ENCODE data around the gene SLC27A4. TPM values are rescaled to one million over a fixed set of nuclear protein-coding genes. Genes with fewer than 3 reads are reported as not detected.

Gene SLC27A4
- total RNA-seq, 1 donor from 2014 or later = 19.0 TPM

GRCh38 chr9:128358090-128358489 is 17.8 kb downstream of the SLC27A4 start:
- intact Hi-C loops (cut with DNase I) = no loop called here
- DNase-seq (no peak), ATAC-seq (ENCODE audit: poor library complexity) (no peak)

GRCh38 chr9:128358861-128359260 is 18.5 kb downstream of the SLC27A4 start:
- ATAC-seq (ENCODE audit: poor library complexity) = no peak
- DNase-seq = no peak
- intact Hi-C loops (cut with DNase I) = no loop called here

GRCh38 chr9:128360826-128361225 is 20.5 kb downstream of the SLC27A4 start:
- DNase-seq (no peak), ATAC-seq (ENCODE audit: poor library complexity) (no peak)
- intact Hi-C loops (cut with DNase I) = loop anchor here (5.0 kb wide), 1 partner anchor 51 kb away; no protein-coding TSS in a partner anchor

GRCh38 chr9:128361296-128361985 is 21.1 kb downstream of the SLC27A4 start:
- ATAC-seq (ENCODE audit: poor library complexity) (peak; percentile 8), DNase-seq (no peak)
- intact Hi-C loops (cut with DNase I) = loop anchor here (5.0 kb wide), 1 partner anchor 51 kb away; no protein-coding TSS in a partner anchor

- intact Hi-C loops (cut with DNase I) = loop anchor here (5.0 kb wide), 1 partner anchor 50 kb away; no protein-coding TSS in a partner anchor
- peak; percentile 94 for ATAC-seq (ENCODE audit: poor library complexity)
Observed at GRCh38 chr9:128361986-128362646, 21.8 kb downstream of the SLC27A4 start.

GRCh38 chr9:128362774-128363173 is 22.4 kb downstream of the SLC27A4 start:
- intact Hi-C loops (cut with DNase I) = loop anchor here (5.0 kb wide), 1 partner anchor 50 kb away; no protein-coding TSS in a partner anchor
- DNase-seq = no peak
- no peak for ATAC-seq (ENCODE audit: poor library complexity)

More at GRCh38 chr9:128361986-128362646, 21.8 kb downstream of the SLC27A4 start:
- DNase-seq = peak; percentile 88

GRCh38 chr9:128365525-128365924 is 25.2 kb downstream of the SLC27A4 start:
- no peak for ATAC-seq (ENCODE audit: poor library complexity)

GRCh38 chr9:128369024-128369706 is 28.8 kb downstream of the SLC27A4 start:
- no peak for ATAC-seq (ENCODE audit: poor library complexity)
- intact Hi-C loops (cut with DNase I) = no loop called here
- no peak for DNase-seq

More at GRCh38 chr9:128365525-128365924, 25.2 kb downstream of the SLC27A4 start:
- intact Hi-C loops (cut with DNase I) = no loop called here
- DNase-seq = no peak

GRCh38 chr9:128370367-128370751 is 30.0 kb downstream of the SLC27A4 start:
- DNase-seq = no peak
- intact Hi-C loops (cut with DNase I) = no loop called here
- ATAC-seq (ENCODE audit: poor library complexity) = no peak

- intact Hi-C loops (cut with DNase I) = no loop called here
- ATAC-seq (ENCODE audit: poor library complexity) (peak; percentile 98), DNase-seq (peak; percentile 98)
Observed at GRCh38 chr9:128370752-128371629, 30.7 kb downstream of the SLC27A4 start, which contains the start of gene URM1. Gene URM1, plus strand, starts transcription at chr9:128371374. Its CDS starts 7 bp downstream, at chr9:128371381.

- DNase-seq = no peak
- intact Hi-C loops (cut with DNase I) = no loop called here
- ATAC-seq (ENCODE audit: poor library complexity) = no peak
Observed at GRCh38 chr9:128371630-128372117, 31.3 kb downstream of the SLC27A4 start.

- ATAC-seq (ENCODE audit: poor library complexity) = no peak
- intact Hi-C loops (cut with DNase I) = no loop called here
Observed at GRCh38 chr9:128372188-128372641, 31.9 kb downstream of the SLC27A4 start.

GRCh38 chr9:128372784-128373183 is 32.5 kb downstream of the SLC27A4 start:
- ATAC-seq (ENCODE audit: poor library complexity) (no peak), DNase-seq (no peak)
- intact Hi-C loops (cut with DNase I) = no loop called here

More at GRCh38 chr9:128372188-128372641, 31.9 kb downstream of the SLC27A4 start:
- no peak for DNase-seq

GRCh38 chr9:128374221-128374675 is 33.9 kb downstream of the SLC27A4 start:
- DNase-seq (no peak), ATAC-seq (ENCODE audit: poor library complexity) (no peak)
- intact Hi-C loops (cut with DNase I) = no loop called here

GRCh38 chr9:128375865-128376264 is 35.5 kb downstream of the SLC27A4 start:
- intact Hi-C loops (cut with DNase I) = no loop called here
- ATAC-seq (ENCODE audit: poor library complexity) (no peak), DNase-seq (no peak)

GRCh38 chr9:128382261-128382660 is 41.9 kb downstream of the SLC27A4 start:
- no peak for DNase-seq
- ATAC-seq (ENCODE audit: poor library complexity) = no peak
- intact Hi-C loops (cut with DNase I) = no loop called here

GRCh38 chr9:128383007-128383753 is 42.9 kb downstream of the SLC27A4 start:
- no peak for DNase-seq
- no peak for ATAC-seq (ENCODE audit: poor library complexity)
- intact Hi-C loops (cut with DNase I) = no loop called here
